Effector memory CD4-positive, alpha-beta T cell (primary cell): ENCODE measurements around the gene CEMIP2.

ENCODE experiments used
- DNase-seq, 3 donors: peaks; one replicate each; pipeline ENCODE4 v3.0.0-alpha.2; 2020
- H3K27ac ChIP-seq: 2 replicates; pipeline ENCODE4 v1.7.0; 2013; ENCODE audit warnings: mild to moderate bottlenecking, low read length, moderate library complexity; ENCODE audit not compliant: insufficient read depth, poor library complexity, severe bottlenecking
- H3K27me3 ChIP-seq: replicated peaks from 2 replicates; pipeline ENCODE4 v1.7.0; 2013; ENCODE audit warnings: mild to moderate bottlenecking, low read length; ENCODE audit not compliant: insufficient read depth, control insufficient read depth, poor library complexity, severe bottlenecking
- H3K36me3 ChIP-seq: 2 replicates; pipeline ENCODE4 v1.7.0; 2013; ENCODE audit warnings: mild to moderate bottlenecking, low read length, moderate library complexity; ENCODE audit not compliant: control insufficient read depth, insufficient read depth
- H3K4me1 ChIP-seq: 2 replicates; pipeline ENCODE4 v1.7.0; 2013; ENCODE audit warnings: low read length, mild to moderate bottlenecking; ENCODE audit not compliant: control insufficient read depth, insufficient read depth, poor library complexity, severe bottlenecking
- H3K4me3 ChIP-seq: 2 replicates; pipeline ENCODE4 v1.7.0; 2013; ENCODE audit warnings: low read length, low read depth, mild to moderate bottlenecking; ENCODE audit not compliant: insufficient read depth, poor library complexity, severe bottlenecking
- H3K9me3 ChIP-seq: 2 replicates; pipeline ENCODE4 v1.7.0; 2013; ENCODE audit warnings: mild to moderate bottlenecking, low read length, moderate library complexity; ENCODE audit not compliant: control insufficient read depth

The CEMIP2 gene

DNA sequence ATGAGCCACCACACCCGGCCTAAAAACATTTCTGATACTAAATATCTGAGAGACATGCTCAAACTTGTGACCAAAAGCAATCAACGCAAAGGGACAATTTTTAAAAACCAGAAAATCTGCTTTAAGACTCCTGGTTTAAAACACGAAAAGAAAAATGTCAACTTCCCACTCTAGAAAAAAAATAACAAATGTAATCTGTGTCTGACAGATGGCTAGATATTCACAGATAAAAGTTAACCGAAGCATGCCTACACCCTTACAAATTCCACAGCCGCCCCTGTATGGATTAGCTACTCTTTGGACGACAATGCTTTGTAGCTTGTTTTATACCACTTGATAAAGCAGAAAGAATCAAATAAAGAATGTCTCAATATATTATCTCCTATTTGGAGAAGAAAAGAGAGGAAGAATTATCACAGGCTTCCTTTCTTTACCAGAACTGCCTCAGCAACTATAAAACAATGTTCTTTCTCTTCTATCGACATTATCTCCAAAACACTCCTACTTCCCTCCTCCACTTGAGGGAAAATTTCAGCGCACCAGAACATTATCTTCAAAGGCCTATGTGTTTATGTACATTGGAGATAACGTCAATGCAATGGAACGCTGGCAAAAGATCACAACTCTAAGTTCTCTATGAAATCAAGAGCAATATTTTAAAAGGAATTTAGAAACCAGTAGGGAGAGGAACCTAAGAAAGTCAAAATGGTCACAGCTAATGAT is 26.2 kb downstream of the CEMIP2 start:
- no peaks in the 10 kb centered on the region for H3K4me1 ChIP-seq
- DNase-seq: no peak
- H3K36me3 ChIP-seq: peaks cover 24% of the 10 kb centered on the region
- no peaks in the 10 kb centered on the region for H3K9me3 ChIP-seq
- no peak overlapping the region for H3K4me3 ChIP-seq
- no peaks in the 10 kb centered on the region for H3K27me3 ChIP-seq
- H3K27ac ChIP-seq: no peak overlapping the region

DNA sequence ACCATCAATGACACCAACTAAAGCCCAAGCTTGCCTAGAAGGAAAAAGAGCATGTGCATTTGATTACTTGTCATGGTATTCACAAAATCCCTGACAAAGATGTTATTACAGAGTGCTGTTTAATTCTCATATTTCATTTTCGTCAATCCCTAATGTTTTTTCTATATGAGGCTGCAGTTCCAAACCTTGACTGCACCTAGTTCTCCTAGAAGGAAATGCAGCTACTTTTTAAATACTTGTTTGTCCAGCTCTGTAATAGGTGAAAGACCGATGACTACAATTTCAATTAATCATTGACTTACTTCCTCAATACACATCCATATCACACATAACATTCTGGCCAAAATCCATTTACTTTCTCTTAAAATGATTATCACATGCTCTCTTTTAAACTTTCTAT is 28.1 kb downstream of the CEMIP2 start:
- no peak for DNase-seq
- Histone ChIP-seq H3K36me3 (peaks cover 22% of the 10 kb centered on the region), H3K4me1 (no peaks in the 10 kb centered on the region), H3K27ac (no peak overlapping the region), H3K9me3 (no peaks in the 10 kb centered on the region), H3K4me3 (no peak overlapping the region), H3K27me3 (no peaks in the 10 kb centered on the region)

DNA sequence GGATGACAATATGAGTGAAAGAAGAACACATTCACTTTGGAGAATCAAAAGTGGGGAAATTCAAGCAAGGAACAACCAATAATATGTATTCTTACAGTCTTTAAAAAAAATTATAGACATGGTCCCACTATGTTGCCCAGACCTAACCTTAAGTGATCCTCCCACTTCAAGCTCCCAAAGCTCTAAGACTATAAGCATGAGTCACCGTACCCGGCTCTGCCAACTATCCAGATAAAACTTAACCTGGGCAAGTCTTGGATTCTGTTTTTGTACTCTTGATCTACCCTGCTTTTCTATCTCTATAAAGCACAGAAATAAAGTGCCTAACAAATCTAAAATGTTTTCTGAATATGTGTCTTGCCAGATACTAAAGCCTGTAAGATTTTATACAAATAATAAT is 30.9 kb downstream of the CEMIP2 start:
- H3K9me3 ChIP-seq: no peaks in the 10 kb centered on the region
- H3K27ac ChIP-seq: no peak overlapping the region
- peaks cover 35% of the 10 kb centered on the region for H3K36me3 ChIP-seq
- H3K4me3 ChIP-seq: no peak overlapping the region
- no peak for DNase-seq
- H3K4me1 ChIP-seq: no peaks in the 10 kb centered on the region
- H3K27me3 ChIP-seq: no peaks in the 10 kb centered on the region

DNA sequence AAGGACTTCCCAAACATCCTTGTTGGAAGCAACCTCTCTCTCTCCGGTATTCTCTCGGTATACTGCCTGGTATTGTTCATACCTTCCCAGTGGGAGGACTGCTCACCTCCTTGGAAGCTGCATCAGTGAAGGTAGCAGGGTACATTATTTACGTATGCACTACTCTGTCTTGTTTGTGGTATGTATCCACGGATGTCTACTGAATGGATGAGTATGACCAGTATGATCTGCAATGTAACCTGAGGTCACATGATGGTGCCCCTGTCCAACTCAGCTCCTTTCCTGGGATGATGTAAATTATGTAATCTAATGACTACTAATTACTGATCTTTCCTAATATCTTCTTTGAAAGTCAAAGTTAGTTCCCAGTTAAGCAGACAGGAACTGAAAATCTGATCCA is 32.1 kb downstream of the CEMIP2 start:
- Histone ChIP-seq H3K27ac (no peak overlapping the region), H3K36me3 (peaks cover 43% of the 10 kb centered on the region), H3K9me3 (no peaks in the 10 kb centered on the region), H3K4me1 (no peaks in the 10 kb centered on the region), H3K4me3 (no peak overlapping the region), H3K27me3 (no peaks in the 10 kb centered on the region)
- no peak for DNase-seq

DNA sequence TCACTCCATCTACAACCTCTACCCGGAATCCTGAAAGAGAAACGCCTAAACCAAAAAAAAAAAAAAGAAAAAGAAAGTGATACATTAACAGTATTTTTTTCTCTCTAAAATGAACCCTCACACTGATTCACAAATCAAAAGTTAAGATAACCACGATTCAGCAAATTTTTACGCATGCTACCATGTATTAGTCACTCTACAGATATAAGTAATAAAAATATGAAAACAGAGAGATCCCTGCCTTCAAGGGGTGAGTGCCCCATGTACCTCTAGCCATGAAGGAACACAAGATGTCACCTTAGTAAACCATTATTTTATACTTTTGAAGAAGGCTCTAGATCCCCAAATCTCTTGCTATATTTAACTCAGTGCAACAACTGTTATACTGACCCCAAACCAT is 33.4 kb downstream of the CEMIP2 start:
- Histone ChIP-seq H3K36me3 (peaks cover 54% of the 10 kb centered on the region), H3K4me1 (no peaks in the 10 kb centered on the region), H3K27ac (no peak overlapping the region), H3K4me3 (no peak overlapping the region), H3K27me3 (no peaks in the 10 kb centered on the region), H3K9me3 (no peaks in the 10 kb centered on the region)
- no peak for DNase-seq

DNA sequence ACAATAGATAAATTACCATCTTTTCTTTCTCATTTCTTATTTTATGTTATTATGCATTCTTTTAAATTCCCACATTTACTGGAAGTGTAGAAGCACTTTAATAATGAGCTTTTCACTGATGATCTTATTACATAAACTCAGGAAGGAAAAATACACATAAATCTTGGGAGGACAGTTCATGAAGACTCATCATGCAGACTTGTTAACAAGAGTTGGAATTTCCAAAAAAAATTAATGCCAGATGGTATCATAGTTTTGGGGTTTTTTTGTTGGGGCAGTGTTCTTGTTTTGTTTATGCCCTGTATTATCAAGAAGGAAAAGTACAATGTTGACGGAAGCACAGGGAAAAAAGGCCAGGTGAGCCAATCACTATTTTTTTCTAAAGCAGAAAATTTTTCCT is 35.1 kb downstream of the CEMIP2 start:
- Histone ChIP-seq H3K27me3 (no peaks in the 10 kb centered on the region), H3K36me3 (peaks cover 65% of the 10 kb centered on the region), H3K27ac (no peak overlapping the region), H3K4me3 (no peak overlapping the region), H3K4me1 (no peaks in the 10 kb centered on the region), H3K9me3 (no peaks in the 10 kb centered on the region)
- DNase-seq: no peak

DNA sequence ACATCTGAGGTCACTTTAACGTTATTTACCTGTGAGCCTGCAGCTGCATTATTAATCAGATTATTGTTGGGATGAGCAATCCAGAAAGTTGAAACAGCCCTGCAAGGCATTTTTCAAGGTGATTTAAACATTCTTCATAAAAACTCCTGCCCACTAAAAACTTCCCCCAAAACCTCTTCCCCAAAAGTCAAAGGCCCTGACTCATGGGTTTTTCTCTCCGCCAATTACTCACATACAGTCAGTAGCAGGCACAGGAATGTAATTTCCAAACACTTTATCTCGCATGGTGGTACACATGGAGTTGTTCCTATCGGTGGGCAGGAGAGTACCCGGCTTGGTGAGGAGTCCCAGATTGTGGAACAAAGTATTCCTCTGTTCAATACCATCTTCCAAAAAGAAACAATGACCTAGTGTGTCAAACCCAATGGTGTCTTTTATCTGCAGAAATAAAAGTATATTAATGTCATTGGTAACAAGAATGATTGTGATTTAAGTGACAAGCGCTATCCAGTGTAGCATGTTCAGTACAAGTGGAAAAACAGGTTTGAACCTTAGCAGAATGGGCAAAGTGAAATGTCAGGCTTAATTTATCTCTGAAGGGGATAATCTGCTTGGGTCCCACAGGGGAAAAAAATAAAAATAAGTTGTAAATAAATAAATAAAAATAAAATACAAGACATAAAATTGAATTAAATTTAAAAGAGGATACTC is 38.3 kb downstream of the CEMIP2 start:
- no peak for DNase-seq
- H3K9me3 ChIP-seq: no peaks in the 10 kb centered on the region
- H3K27me3 ChIP-seq: no peaks in the 10 kb centered on the region
- no peaks in the 10 kb centered on the region for H3K4me1 ChIP-seq
- no peak overlapping the region for H3K4me3 ChIP-seq
- H3K36me3 ChIP-seq: peaks cover 70% of the 10 kb centered on the region
- no peak overlapping the region for H3K27ac ChIP-seq

DNA sequence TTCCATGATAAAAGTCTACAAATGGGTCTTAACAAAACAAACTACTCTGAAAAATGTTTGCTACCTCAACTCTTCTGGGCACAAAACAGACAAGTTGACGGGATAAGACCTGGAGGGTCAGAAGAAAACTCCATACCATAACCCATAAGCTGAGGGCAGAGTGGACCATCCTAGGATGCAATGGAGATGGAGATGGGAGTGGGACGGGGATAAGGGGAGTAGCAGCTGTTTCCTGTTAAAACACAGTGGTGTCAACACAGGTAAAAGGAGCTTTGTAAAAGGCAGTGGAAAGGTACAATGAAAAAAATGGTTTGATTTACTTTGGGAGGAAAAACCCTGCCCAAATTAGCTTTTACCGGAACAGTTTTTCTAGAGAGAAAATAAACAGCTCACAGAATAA is 41.6 kb downstream of the CEMIP2 start:
- no peaks in the 10 kb centered on the region for H3K27me3 ChIP-seq
- H3K4me1 ChIP-seq: no peaks in the 10 kb centered on the region
- H3K27ac ChIP-seq: no peak overlapping the region
- no peak for DNase-seq
- no peak overlapping the region for H3K4me3 ChIP-seq
- no peaks in the 10 kb centered on the region for H3K9me3 ChIP-seq
- peaks cover 60% of the 10 kb centered on the region for H3K36me3 ChIP-seq

DNA sequence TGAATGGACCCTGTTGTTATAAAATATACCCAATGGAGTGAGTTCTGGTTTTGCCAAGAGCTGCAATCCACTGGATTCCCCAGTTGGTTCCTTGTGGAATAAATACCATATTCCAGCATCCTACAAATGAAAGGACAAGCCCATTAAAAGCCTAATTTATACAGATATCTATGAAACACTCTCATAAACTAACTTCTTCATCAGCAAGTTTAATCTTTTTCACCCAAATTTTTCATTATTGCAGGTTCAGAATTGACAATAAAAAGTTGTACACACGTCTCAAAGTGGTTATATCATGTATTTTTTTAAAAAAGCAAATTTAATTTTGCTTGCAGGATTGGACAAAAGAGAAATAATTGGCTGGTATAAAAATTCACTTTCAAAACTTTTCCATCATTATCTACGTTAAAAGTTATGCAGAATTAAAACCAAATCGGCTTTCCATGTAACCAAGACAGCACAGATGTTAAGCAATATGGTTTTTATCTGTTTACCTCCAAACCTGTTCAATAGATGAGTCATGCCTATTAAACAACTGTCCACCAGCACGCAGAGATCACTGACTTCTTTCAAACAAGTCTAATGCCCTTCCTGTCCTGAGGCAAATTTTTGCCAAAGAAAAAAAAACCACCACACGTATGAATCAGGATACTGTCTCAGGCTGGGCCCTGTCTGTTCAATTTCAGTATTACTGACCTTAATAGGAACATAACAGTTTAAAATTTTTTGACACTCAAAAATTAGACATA is 42.5 kb downstream of the CEMIP2 start:
- no peaks in the 10 kb centered on the region for H3K9me3 ChIP-seq
- no peak overlapping the region for H3K27ac ChIP-seq
- no peaks in the 10 kb centered on the region for H3K4me1 ChIP-seq
- no peaks in the 10 kb centered on the region for H3K27me3 ChIP-seq
- H3K36me3 ChIP-seq: peaks cover 60% of the 10 kb centered on the region
- H3K4me3 ChIP-seq: no peak overlapping the region
- DNase-seq: no peak

DNA sequence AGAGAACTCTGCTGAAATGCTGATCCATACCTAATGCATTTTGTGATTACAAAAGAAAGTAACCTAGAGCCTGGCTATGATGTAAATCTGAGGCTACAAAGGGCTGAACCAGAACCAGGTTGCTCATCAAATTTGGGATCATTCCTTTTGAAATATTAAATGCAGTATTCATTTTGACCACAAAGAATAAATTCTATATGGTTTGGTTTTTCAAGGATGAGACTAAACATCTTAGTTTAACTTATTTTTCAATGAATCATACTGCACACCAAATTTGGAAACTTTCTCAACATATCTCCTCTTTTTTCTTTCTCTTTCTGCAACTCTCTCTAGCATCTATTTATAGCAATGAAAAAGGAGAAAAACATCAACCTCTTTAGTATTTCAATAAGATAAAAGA is 46.5 kb downstream of the CEMIP2 start:
- peaks cover 46% of the 10 kb centered on the region for H3K36me3 ChIP-seq

More for the DNA sequence above, 46.5 kb downstream of the CEMIP2 start:
- Histone ChIP-seq H3K9me3 (no peaks in the 10 kb centered on the region), H3K27ac (no peak overlapping the region), H3K4me1 (no peaks in the 10 kb centered on the region), H3K4me3 (no peak overlapping the region), H3K27me3 (no peaks in the 10 kb centered on the region)
- DNase-seq: no peak
